ENCODE data around the gene ATP6V0D1.

GRCh38 chr16:67529582-67530012 is 48.6 kb upstream of the ATP6V0D1 start:
- TF ChIP-seq POLR2A (IDR thresholded peaks at IDR 0.05; ENCODE audit: low read depth, low read length) (no peak), POLR2AphosphoS5 (IDR thresholded peaks at IDR 0.05; ENCODE audit: low read depth, low read length) (no peak), SPI1 (IDR thresholded peaks at IDR 0.05; ENCODE audit: low read depth, low read length) (no peak), PAX5 (IDR thresholded peaks at IDR 0.05; ENCODE audit: insufficient read depth, low read length, severe bottlenecking) (no peak), TAF1 (IDR thresholded peaks at IDR 0.05; ENCODE audit: low read depth, low read length) (no peak)

Data from GM12891 (cell line).